NCI-H345 treated with DMSO at 0.1 percent for 48 hours (cell line): ENCODE data around the gene GDF7.

Source experiments
- DNase-seq: peaks from one replicate; lab custom pipeline; 2025; ENCODE audit not compliant: unreplicated experiment; lab: John Stamatoyannopoulos, UW

GDF7 gene

DNA sequence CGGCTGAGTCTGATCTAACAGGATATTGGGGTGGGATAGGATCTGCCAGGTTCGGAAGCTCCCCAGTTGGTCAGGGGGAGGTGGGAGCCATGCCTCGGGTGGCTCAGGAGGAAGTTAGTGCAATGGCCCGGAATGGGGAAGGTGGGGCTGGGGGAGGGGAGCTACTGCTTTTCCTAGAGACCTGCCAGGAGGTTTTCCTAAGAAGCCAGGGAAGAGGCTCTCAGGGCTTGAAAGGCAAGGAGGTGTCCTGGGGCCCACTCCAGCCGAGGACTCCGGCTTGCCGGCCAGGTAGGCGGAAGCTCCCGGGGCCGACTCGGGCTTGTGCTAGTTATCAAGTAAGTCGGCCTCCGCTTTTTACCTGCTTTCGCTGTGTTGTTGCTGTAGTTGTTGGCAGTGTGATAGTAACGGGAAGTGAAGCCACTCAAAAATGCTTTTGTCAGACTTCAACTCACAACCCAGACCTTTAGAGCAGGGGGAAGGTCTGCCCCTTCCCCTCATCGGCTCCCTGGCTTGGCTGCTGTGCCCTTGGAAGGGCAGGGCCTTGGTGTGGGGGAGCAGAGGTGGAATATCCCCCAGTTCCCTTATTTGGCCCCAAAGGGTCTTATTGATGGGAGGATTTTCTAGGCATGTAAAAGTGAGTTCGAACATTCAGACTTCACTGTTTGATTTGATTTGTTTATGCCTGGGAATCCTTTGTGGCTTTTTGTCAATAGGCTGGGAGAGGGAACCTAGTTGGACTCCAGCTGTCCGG is 5.4 kb downstream of the GDF7 start:
- DNase-seq = no peak

DNA sequence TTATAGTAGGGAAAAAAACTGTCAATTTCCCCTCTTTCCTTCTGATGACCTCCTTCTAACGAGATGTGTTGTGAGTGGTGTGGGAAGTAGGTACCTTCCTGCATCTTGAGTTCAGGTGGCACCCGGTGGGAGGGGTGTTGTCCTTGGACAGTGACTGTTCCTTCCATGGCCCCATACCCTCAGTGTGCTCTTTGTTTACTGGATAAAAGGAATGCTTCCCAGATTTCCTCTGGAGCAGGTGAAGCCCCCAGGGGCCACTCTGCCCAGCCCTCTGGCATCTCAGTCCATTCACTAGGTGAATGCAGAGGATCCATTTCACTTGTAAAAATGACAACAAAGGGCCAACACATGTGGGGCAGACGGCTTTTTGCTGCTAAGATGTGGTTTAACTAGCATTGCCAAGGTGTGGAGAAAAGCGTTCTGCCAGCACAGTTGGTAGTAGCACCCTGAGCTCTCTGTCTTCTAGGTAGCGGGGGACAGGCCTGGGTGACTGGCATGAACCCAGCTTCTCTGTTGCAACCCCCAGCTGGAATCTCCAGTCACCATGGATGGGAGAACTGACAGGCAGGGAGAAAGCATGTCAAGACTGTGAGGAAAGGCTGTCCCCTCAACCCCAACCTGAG is 6.9 kb downstream of the GDF7 start:
- DNase-seq = no peak

DNA sequence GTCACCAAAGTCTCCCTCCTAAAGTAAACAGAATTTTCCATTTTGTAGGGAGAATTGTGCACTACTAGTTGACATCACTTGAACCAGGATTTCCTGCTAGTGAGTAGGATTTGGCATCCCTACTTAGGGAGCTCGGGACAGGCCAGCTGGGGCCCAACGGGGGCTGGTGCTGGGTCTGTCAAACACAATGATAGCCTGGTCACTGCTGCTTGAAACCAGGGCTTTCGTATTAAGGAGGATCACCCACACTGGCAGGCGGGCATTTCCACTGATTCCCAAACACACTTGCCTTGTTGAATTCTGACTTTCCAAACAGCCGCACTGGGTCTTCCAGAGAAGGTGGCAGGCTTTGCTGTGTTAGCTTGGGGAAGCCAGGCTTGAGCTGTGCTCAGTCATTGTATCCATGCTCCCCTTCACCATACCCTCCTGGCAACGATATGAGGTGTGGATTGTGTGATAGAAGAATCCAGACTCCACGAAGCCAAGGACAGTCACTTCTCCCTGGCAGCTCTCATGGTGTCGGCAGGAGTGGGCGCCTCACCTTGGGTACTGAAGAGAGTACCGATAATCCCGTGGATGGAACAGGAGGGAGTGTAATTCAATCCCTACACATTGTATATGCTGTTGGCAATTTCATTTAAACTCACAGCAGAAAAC is 7.5 kb downstream of the GDF7 start:
- no peak for DNase-seq

DNA sequence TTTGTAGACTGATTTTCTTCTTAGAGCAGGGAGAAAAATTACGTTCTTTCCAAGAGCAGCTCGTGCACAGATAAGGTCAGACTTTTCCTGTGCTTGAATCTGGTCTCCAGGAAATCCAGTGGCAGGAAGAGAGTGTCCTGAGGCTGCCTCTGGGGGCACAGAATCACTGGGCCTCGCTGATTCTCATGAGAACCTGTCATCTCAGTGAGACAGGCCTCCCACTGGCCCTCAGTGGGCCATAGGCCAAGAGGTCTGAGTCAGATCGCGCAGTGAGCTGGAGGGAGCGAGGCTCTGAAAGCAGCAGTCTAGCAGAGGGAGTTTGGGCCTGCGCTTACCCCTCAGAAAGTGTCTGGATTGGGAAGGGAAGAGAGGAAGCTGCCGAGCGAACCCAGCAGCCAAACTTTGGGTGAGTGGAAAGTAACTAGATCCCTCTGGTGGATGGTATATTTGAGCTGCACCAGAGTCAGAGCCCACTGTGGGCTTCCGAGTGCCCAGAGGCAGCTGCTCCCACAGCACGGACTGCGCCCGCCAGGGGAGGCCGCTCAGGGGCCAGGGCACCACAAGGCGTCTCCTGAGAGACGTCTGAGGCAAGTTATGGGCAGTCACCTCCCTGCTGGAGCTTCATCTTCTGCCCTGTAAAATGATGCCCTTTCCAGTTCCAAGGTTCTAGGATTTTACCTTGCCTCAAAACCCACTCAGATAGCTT is 8.2 kb downstream of the GDF7 start:
- no peak for DNase-seq

DNA sequence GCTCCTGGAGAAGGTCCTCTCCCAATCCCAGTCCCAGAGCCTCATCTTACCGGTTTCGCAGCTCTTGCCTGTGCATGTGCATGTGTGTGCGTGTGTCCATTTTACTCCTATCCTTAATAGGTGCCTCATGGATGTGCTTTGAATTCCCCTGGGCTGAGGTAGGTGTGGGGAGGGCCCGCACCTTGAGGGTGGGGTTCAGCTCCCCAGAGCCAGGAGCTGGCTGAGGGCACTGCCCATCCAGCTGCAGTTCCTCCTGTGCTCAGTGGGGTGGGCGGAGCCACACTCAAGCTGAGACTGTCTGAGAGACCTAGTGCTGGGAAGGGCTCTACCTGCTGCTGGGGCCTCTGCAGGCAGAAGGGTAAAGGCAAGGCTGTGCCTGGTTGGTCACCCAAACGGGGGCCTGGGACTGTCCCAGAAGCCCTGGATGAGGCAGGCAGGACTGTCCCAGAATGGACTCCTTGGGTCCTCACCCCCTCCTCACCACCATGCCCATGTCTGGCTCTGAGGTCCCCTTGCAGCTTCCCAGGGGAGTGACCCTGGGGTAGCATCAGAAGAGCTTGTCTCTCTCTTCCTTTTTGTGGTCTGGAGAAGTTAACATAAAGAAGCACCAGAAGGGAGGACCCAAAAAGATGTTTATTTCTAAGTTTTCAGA is 8.9 kb downstream of the GDF7 start:
- no peak for DNase-seq

DNA sequence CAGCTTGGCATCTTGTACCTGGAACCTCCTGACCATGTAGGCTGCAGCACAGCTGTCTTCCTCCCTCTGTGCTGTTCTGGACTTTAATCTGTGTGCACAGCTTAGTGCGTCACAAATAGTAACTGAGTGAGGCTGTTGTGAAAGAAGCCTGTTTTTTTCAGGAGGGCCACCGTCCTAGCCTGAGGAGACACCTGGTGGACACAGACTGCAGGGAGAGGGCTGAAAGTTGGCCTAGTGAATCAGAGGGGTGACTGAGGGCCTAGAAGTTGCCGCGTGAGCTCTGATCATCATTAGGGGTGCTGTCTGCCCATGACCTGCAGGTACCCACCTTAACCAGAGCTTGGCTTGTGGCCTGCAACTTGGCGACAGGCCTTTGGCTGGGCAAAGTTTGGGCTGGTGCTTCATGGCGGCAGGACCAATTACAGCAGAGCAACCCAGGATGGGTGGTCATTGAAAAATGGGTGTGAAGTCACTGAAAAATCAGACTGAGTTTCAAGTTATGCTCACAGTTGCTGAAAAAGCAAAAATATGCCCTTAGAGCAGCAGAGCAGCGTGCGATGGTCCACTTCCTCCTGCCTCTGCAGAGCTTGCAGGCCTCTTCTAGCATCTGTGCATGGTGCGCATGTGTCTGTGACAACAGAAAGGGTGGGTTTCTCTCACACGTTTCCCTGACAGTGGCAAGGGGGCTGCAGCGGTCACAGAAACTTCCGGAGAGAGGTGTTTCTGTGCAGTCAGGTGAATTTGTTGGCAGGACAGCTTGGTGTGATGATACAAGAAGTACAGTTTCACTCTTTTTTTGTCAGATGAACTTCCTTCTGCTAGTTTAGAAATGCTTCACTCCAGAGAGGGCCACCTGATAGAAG is 9.6 kb downstream of the GDF7 start:
- DNase-seq = no peak

DNA sequence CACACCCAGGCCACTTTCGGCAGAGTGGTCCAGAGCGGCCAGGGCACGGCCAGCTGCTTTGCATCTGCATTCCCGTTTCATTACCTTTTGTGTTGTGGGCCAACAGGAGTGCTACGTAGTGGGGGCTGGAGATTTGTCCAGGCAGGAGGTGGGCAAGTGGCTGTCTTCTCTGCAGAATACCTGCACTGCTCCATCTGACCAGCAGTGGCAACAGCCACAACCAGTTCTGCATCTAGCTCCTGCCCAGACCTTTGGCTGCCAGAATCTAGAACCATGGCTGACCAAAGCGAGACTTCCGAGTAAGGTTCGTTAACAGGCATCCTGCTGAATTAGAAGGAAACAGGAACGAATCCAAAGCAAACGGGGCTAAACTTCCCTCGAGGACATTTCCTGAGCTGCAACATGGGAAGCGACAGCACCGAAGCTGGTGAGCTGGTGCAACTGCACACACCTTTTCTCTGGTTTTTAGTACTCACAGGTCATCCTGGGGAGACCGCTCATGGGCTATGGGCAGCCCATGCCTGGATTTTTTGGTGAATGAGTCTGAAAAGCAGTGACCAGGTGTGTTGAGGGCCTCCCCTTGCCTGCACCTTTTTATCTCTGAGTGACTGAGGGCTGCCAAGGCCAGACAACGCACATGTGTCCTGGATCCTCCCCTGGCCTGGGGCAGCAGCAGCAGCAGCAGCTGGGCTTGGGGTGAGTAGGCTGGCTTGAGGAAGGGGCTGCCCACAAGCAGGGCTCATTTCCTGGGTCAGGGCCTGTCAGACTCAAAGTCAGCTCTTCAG is 10.5 kb downstream of the GDF7 start:
- no peak for DNase-seq

DNA sequence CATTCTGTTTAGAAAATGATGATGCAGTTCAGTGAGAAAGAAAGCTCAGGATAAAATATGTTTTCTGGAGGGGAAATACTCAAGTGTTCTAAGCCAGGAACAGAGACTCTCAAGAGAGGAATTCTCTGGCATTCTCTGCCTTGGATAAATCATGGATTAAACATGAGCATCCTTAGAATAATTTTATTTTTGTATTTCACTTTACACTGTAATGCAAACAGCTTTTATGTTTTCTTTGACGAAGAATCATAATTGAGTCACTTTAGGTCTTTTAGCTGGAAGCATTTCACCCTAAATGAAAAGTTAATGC is 11.1 kb downstream of the GDF7 start:
- DNase-seq = no peak

DNA sequence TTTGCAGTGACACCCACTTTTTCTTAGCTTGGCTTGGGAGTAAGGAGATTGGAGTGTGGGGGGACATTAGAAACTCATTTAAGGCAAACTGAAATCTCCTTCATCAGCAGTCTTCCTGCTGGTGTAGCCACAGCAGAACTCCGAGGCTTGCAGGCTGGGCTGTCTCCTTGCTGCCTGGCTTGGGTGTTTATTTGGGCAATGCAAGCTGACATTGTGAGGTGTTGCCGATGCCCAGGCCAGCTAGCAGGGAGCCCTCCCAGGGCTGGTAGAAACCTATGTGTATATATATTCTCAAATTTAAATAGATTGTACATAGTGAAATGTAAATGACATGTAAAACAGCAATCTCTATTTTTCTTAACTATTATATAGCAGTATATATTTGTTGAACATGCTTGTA is 11.8 kb downstream of the GDF7 start:
- no peak for DNase-seq

DNA sequence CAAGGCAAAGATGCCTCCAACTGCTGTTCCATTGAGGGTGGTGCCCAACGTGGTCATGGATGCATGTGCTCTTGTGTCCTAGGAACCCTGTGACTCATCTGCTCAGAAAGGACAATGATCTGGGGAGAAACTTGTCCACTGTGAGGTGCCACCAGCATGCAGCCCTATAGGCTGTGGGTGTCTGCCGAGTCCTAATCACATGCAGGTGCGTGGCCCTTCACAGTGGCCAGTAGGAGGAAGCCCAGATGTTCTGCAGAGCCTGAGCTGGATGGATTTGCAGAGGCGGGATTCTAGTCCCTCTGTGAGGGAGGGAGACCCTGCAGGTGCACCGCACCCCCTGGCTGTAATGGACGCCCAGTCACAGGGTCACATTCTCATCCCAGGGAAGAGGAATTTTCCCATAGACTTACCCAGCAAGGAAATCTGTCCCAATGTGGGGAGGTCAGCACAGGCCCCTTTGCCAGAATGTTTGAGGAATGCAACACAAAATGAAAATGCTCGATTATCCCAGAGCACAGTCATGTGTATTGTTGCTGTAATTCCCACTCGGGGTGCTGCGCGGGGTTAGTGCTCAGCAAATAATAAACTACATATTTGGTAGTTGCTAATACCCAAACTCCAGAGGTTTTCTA is 13.9 kb downstream of the GDF7 start:
- DNase-seq = no peak

DNA sequence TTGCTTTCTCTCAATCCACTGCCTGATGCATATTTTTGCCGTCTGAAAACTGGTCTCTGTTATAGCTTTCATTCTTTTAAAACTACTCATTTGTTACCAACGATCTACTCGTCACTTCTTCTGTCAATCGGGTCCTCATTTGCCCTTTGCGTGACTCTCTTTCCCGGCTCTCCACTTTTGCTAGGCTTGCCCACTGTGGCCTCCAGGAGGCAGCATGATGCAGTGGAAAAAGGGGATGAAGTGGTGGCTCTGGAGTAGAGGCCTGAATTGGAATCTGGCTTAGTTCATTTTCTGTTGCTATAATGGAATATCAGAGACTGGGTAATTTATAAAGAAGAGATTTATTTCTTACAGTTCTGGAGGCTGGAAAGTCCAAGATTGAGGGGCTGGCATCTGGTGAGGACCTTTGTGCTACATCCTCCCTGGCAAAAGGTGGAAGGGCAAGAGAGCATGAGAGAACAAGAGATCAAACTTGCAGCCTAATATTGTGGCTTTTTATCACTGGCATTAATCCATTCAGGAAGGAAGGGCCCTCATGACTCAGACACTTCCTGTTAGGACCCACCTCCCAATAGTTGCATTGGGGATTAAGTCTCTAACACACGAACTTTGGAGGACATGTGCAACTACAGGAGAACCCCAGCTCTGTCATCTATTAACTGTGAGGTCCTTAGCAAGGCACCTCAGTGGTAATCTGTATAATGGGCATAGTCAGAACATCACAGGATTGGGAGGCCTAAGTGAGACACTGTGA is 15.4 kb downstream of the GDF7 start:
- no peak for DNase-seq

DNA sequence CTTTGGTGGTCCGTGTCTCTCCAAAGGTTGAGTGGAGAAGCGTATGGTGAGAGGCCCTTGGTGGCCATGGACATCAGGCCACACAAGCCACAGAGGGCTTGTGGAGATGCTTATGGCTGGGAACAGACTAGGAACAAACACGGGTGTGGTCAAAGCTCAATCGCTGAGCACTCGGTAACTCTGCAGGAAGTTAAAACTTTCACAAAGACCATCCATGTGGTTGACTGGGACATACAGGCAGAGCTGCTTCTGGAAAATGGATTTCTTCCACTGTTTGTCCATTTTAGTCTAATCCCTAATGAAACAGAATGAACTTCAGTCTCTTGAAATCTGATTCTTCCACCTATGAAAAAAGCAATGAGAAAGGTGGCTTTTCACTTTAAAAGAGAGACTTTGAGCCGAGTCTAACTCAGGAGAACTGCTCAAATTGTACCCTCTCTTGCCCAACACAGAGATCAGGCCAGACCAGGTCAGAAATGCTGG is 17.7 kb downstream of the GDF7 start:
- no peak for DNase-seq

DNA sequence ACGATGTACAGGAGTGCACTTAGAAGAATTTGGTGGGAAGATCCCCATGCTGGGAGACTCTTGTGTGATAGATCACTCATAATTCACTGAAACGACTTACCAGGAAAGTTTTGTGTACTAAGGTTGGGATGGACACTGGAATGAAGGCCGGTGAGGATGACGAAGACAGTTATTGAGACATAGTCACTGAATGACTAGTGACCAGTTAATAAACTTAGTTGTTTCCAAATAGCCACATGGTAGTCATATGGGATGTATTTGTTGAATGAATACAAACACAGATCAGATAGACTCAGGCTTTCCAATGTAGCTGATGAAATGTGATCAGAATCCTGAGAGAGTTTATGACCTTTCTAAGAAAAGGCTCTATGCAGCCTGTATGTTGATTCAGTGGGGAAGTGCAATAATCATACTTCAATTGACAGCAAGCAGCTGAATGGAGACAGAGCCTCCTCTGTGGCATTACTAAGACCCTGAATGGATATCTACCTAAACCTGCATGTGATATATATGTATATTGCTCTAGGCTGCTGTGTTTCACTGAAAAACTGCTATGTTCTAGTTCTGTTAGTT is 20.4 kb downstream of the GDF7 start:
- no peak for DNase-seq

DNA sequence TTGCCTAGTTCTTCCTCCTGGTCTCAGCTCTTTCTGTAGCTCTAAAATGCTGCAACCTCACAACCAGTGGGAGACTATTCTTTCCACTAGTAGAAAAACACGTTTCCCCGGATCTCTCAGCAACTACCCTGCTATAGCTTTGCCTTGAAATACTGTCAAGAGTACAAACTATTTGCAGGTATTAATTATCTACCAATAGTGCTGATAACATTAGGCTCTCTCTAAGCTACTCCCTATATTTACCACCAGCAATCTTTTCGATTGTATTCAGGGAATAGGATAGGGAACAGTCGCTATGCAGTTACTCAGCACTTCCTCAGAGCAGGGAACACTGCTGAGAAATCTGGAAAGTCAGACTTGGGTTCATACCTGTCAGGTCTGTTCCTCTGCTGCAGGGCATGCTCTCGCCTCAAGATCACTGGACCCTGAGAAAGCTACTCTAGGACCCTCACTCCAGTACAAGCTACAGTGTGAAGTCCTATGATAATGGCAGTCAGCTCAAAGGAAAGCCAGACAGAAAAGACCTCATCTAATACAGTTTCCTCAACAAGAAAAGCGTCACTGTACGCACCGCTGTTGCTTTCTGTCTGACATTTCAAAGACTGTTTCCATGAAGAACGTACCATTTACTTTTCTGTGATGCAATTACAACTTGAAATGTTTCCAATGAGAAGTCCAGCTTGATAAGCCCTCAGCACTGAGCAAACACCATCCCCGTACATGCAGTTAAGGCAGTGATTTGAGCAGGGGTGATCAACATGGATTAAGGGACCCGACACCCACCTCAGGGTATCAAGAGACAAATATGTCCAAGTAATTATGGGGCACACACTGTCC is 22.7 kb downstream of the GDF7 start:
- no peak for DNase-seq

DNA sequence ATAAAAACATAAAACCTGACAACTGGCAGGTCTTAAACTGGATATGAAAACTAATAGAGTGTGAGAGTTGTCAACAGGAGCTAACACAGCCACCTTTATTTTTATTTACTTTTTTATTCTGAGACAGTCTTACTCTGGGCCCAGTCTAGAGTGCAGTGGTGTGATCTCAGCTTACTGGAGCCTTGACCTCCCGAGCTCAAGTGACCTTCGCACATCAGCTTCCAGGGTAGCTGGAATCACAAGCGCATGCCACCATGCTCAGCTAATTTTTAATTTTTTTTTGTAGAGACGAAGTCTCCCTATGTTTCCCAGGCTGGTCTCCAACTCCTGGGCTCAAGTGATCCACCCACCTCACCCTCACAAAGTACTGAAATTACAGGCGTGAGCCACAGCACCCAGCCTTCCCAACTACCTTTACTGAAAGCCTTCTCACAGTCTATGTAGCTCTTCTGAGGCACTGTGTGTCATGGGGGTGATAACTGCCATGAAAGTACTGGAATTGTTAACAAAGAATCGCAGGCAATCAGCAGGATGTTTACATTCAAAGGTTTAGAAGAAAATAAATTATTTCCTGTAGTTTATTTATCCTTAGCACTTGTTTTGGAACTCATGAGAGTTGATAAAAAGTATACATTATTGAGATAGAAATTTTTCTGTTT is 24.3 kb downstream of the GDF7 start:
- no peak for DNase-seq

DNA sequence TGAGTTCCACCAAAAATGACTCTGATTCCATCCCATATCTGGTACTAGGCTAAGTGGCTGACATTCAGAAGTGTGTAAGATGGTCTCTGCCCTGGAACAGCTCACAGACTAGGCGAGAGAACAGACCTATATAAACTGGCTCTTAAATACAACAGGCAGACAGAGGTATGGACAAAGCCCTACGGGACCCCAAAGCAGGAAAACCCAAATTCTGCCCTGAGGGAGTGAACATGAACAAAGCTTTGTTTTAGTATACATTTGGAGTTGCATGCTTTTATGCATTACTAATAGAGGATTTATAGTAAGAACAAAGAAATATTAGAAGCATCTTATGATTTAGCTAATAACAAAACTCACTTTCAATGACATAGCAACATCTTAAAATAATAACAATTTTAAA is 25.1 kb downstream of the GDF7 start:
- no peak for DNase-seq

DNA sequence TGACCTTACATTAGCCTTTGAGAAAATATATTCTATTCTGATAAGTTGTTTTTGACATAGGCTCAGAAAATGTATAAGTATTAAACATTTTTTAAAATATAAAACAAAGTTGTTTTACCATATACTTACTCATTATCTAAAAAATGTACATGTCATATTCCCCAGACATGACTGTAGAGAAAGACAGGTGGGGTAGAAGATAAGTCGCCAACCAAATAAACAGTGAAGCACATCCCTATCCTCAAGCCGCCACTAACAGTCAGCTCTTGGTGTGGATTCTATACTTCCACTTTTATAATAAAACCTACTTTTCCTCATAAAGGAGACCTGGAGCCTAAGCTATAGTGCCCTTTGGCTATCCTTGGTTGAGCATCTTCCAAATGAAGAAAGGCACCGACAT is 26.4 kb downstream of the GDF7 start:
- DNase-seq = no peak
